CD4-positive, alpha-beta T cell (primary cell): ENCODE results near the gene NRN1L. TPM values are rescaled to one million over a fixed set of nuclear protein-coding genes. Genes with fewer than 3 reads are reported as not detected.

Experiments
- ATAC-seq: fragments of 200-7000 bp; cut with Tn5 transposase; one replicate; pipeline ENCODE4 v1.10.0; 2022; ENCODE audit warnings: mild to moderate bottlenecking; ENCODE audit not compliant: poor library complexity
- CTCF ChIA-PET: fragments of 350-600 bp; sonication (Branson Sonifier 250); formaldehyde crosslinking; loops from one replicate; lab custom pipeline; 2021; ENCODE audit warnings: antibody characterized with exemption, inconsistent platforms; lab: Charles Lee
- POLR2A ChIA-PET: fragments of 350-600 bp; sonication (Branson Sonifier 250); formaldehyde crosslinking; loops from one replicate; lab custom pipeline; 2021; ENCODE audit warnings: antibody characterized with exemption, inconsistent platforms; lab: Charles Lee
- DNase-seq, 14 experiments: peaks; one replicate each; pipeline ENCODE4 v3.0.0-alpha.2; 2013 to 2020; ENCODE audit warnings: mixed read lengths in 2 of 14
- H3K27ac ChIP-seq, 2 donors: one replicate each; pipeline versions ENCODE4 v1.5.1 to v1.7.0; 2013; ENCODE audit warnings: low read length in 2 of 2, low read depth in 1 of 2, mild to moderate bottlenecking in 1 of 2
- H3K27me3 ChIP-seq, 2 experiments: 1 replicate in 1 of 2; 2 replicates in 1 of 2; pipeline versions ENCODE4 v1.6.1 to v1.7.0; 2013; ENCODE audit warnings: low read length in 2 of 2, control low read depth in 1 of 2, mild to moderate bottlenecking in 1 of 2, moderate library complexity in 1 of 2; ENCODE audit not compliant: insufficient read depth in 2 of 2, control insufficient read depth in 1 of 2
- H3K36me3 ChIP-seq: one replicate; pipeline ENCODE4 v1.6.1; 2013; ENCODE audit warnings: low read length, control low read depth; ENCODE audit not compliant: insufficient read depth
- H3K4me1 ChIP-seq: one replicate; pipeline ENCODE4 v1.6.1; 2013; ENCODE audit warnings: low read length, control low read depth; ENCODE audit not compliant: insufficient read depth
- H3K4me3 ChIP-seq: one replicate; pipeline ENCODE4 v1.5.1; 2013; ENCODE audit warnings: mild to moderate bottlenecking, low read length, moderate library complexity
- H3K9me3 ChIP-seq, 2 experiments: 1 replicate in 1 of 2; 2 replicates in 1 of 2; pipeline versions ENCODE4 v1.6.1 to v1.7.0; 2013; ENCODE audit warnings: low read length in 2 of 2, mild to moderate bottlenecking in 2 of 2, control low read depth in 1 of 2, moderate library complexity in 1 of 2; ENCODE audit not compliant: control insufficient read depth in 1 of 2, insufficient read depth in 1 of 2
- H3K27ac Mint-ChIP-seq: one replicate; pipeline ENCODE4 v1.8.0; 2020; ENCODE audit warnings: mixed read lengths
- H3K27me3 Mint-ChIP-seq: one replicate; pipeline ENCODE4 v1.8.0; 2021; ENCODE audit warnings: mixed read lengths
- H3K36me3 Mint-ChIP-seq: one replicate; pipeline ENCODE4 v1.8.0; 2021; ENCODE audit warnings: low read depth, mixed read lengths
- H3K4me1 Mint-ChIP-seq: one replicate; pipeline ENCODE4 v1.8.0; 2021; ENCODE audit warnings: low read depth, mixed read lengths
- H3K4me3 Mint-ChIP-seq: one replicate; pipeline ENCODE4 v1.8.0; 2020; ENCODE audit warnings: mild to moderate bottlenecking, mixed read lengths
- H3K9me3 Mint-ChIP-seq: one replicate; pipeline ENCODE4 v1.8.0; 2020; ENCODE audit warnings: mixed read lengths
- intact Hi-C, 2 experiments: fragments of 100-400 bp; cut with DNase I in 1 of 2; cut with micrococcal nuclease in 1 of 2; formaldehyde crosslinking; loops; one replicate each; pipeline versions ENCODE4 v1.15.1 to v1.9.0; 2023 to 2025; cut with DNase I, micrococcal nuclease
- total RNA-seq, 174 experiments: library from RNA in 2 of 174; stranded (reverse) in 2 of 174; gene quantifications; one replicate each; pipeline ENCODE4 v1.2.3 and lab custom pipeline; 2021 to 2026
- TF ChIP-seq, protein P1 (sequence below): fragments of 200-600 bp; IDR thresholded peaks from one replicate; pipeline ENCODE4 v1.8.0; 2022; ENCODE audit warnings: antibody characterized with exemption, mild to moderate bottlenecking

The NRN1L gene
- total RNA-seq, 2 experiments from 2014 or later: 2.9 to 4.4 TPM

DNA sequence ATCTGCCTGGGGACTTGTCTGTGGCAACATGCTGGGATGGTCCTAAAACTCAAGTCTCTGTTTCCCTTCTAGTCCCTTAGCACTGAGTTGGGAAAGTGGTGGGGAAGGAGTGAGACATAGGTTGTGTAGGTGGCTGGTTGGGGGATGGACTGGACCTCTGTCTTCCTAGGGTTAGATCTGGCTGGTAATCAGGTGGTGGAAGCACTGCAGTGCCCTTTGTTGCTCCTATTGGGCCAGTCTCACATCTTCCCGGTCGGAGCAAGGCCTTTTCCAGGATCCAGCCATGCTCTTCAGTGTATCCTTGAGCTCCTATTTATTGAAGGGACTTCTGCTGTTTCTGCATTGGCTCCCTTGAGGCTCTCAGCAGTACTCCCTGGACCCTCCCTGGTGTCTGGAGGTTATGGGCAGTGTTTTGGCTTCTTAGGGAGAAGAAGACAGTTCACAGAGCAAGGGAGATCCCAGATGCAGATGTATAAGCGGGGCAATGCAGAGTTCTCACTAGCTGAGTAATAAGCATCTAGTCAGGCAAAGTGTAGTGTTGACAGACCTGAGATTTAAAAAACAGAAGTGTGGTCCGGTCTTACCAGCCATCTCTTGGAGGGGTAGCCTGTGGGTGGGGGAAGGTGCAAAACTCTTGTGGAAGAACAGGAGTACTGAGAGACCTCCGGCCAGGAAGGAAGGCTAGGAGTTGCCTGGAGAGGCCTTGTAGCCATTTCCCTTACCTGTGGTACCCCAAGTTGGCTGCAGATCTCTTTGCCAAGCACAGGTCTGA is 39.2 kb upstream of the NRN1L start:
- H3K9me3 Mint-ChIP-seq: no peaks in the 10 kb centered on the region
- Histone ChIP-seq H3K4me1 (peaks cover 71% of the 10 kb centered on the region), H3K4me3 (peak overlapping the region; percentile 91), H3K36me3 (peaks cover 12% of the 10 kb centered on the region), H3K27me3 (no peaks in the 10 kb centered on the region), H3K27ac (peak overlapping the region; percentile 85 to 92), H3K9me3 (no peaks in the 10 kb centered on the region)
- TF ChIP-seq, protein P1, sequence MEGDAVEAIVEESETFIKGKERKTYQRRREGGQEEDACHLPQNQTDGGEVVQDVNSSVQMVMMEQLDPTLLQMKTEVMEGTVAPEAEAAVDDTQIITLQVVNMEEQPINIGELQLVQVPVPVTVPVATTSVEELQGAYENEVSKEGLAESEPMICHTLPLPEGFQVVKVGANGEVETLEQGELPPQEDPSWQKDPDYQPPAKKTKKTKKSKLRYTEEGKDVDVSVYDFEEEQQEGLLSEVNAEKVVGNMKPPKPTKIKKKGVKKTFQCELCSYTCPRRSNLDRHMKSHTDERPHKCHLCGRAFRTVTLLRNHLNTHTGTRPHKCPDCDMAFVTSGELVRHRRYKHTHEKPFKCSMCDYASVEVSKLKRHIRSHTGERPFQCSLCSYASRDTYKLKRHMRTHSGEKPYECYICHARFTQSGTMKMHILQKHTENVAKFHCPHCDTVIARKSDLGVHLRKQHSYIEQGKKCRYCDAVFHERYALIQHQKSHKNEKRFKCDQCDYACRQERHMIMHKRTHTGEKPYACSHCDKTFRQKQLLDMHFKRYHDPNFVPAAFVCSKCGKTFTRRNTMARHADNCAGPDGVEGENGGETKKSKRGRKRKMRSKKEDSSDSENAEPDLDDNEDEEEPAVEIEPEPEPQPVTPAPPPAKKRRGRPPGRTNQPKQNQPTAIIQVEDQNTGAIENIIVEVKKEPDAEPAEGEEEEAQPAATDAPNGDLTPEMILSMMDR: no peak
- H3K4me3 Mint-ChIP-seq: peak overlapping the region; percentile 86
- H3K27ac Mint-ChIP-seq: peak overlapping the region; percentile 95
- ChIA-PET POLR2A (interaction anchor here (0.8 to 3.0 kb wide), 11 partner anchors 12 to 239 kb away, joined by 3 to 26 read pairs (median 7); partner anchors contain the start of genes ACD, EDC4, NFATC3 and PSMB10), CTCF (interaction anchor here (0.9 to 4.9 kb wide), 3 partner anchors 12 to 195 kb away, joined by 3 to 41 read pairs (median 4); no protein-coding TSS in a partner anchor)
- no peak for ATAC-seq
- peak in 1 of 14 experiments; percentile 22 for DNase-seq
- intact Hi-C loops: loop anchor here (1.0 to 10.0 kb wide), 7 partner anchors 12 to 621 kb away; partner anchors contain the start of genes RANBP10 (in 2 of the 2), TSNAXIP1 (in 2 of the 2), C16orf86 (in 1 of the 2) and ENKD1 (in 1 of the 2)
- H3K4me1 Mint-ChIP-seq: peaks cover 55% of the 10 kb centered on the region
- H3K27me3 Mint-ChIP-seq: no peaks in the 10 kb centered on the region
- peaks cover 30% of the 10 kb centered on the region for H3K36me3 Mint-ChIP-seq

DNA sequence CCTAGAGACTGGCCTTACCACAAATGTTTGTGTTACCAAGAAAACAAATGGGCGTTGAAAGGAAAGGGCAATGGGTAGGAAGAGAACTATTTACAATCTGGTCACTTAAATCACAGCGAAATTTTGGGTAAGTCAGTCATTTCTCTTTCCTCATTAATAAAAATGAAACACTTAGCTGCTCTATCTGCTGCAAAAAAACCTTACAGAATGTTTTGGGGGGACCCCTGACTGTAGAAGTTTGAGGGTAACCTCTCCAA is 38.7 kb upstream of the NRN1L start:
- Histone ChIP-seq H3K4me3 (peak overlapping the region; percentile 91), H3K36me3 (peaks cover 12% of the 10 kb centered on the region), H3K27ac (peak overlapping the region; percentile 85 to 92), H3K9me3 (no peaks in the 10 kb centered on the region), H3K27me3 (no peaks in the 10 kb centered on the region), H3K4me1 (peaks cover 71% of the 10 kb centered on the region)
- ChIA-PET POLR2A (interaction anchor here (0.6 to 3.0 kb wide), 12 partner anchors 12 to 367 kb away, joined by 3 to 26 read pairs (median 4); partner anchors contain the start of genes ACD, EDC4, NFATC3 and PSMB10), CTCF (interaction anchor here (0.9 to 4.9 kb wide), 3 partner anchors 27 to 195 kb away, joined by 3 to 41 read pairs (median 3); partner anchors contain the start of gene EDC4)
- H3K36me3 Mint-ChIP-seq: peaks cover 30% of the 10 kb centered on the region
- peaks cover 55% of the 10 kb centered on the region for H3K4me1 Mint-ChIP-seq
- intact Hi-C loops: loop anchor here (1.0 to 10.0 kb wide), 7 partner anchors 13 to 621 kb away; partner anchors contain the start of genes RANBP10 (in 2 of the 2), TSNAXIP1 (in 2 of the 2), C16orf86 (in 1 of the 2) and ENKD1 (in 1 of the 2)
- H3K9me3 Mint-ChIP-seq: no peaks in the 10 kb centered on the region
- H3K27ac Mint-ChIP-seq: peak overlapping the region; percentile 95
- TF ChIP-seq, protein P1: no peak
- peak overlapping the region; percentile 86 for H3K4me3 Mint-ChIP-seq
- H3K27me3 Mint-ChIP-seq: no peaks in the 10 kb centered on the region
- DNase-seq (no peak), ATAC-seq (no peak)

DNA sequence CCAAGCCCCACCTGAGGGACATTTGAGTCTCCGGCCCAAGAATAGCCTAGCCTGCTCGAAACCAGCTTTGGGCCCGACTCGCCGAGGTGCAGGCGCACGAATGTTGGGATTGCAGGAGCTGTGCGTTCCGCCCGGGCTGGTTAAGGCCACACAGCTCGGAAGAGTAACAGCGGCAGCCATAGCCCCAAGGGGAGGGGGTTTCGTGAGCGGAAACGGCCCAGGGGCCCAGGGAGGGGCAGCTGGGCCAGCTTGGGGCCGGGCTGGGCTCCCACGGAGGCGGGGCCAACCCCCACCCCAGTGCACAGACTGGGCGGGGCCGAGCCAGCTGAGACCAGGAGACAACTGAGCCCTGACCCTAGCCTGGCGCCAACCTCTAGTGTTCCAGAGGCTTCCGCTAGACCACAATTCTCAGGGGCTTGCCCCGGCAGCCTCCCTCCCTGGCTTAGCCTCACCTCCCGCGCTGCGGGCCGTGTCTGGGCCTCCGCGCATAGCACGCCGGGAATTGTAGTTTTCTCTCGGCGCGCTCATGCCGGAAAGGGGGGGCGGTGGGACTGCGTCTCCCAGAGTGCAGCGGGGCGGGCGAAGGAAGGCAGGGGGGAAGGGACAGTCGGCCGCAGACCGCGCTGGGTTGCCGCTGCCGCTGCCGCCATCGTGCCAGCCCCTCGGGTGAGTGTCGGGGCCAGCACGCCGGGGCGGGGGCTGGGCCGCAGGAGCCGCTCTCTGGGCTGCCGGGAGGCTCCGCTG is 38.2 kb upstream of the NRN1L start, which contains the start of gene NUTF2:
Gene NUTF2, plus strand, starts transcription at position 614 of the 744 bp plus-strand sequence. CDS start 18,198 bp downstream, outside the sequence.
- Mint-ChIP-seq H3K4me3 (peak within 1 kb of the TSS; percentile 91), H3K36me3 (peaks cover 30% of the 10 kb centered on the region), H3K4me1 (peaks cover 53% of the 10 kb centered on the region), H3K27me3 (no peaks in the 10 kb centered on the region), H3K27ac (peak within 1 kb of the TSS; percentile 95), H3K9me3 (no peaks in the 10 kb centered on the region)
- no peaks in the 10 kb centered on the region for H3K9me3 ChIP-seq
- intact Hi-C loops: loop anchor here (1.0 to 10.0 kb wide), 8 partner anchors 13 to 622 kb away; partner anchors contain the start of genes RANBP10 (in 2 of the 2), TSNAXIP1 (in 2 of the 2), C16orf86 (in 1 of the 2) and ENKD1 (in 1 of the 2)
- DNase-seq: peak; percentile 88 to 97 (median 94)
- ChIA-PET POLR2A (interaction anchor here (0.6 to 3.0 kb wide), 14 partner anchors 13 to 368 kb away, joined by 3 to 26 read pairs (median 4); partner anchors contain the start of genes ACD, CTCF, EDC4 and NFATC3), CTCF (interaction anchor here (0.9 to 4.9 kb wide), 3 partner anchors 27 to 194 kb away, joined by 3 to 41 read pairs (median 3); partner anchors contain the start of gene EDC4)
- ATAC-seq: peak; percentile 62
- no peaks in the 10 kb centered on the region for H3K27me3 ChIP-seq
- H3K4me1 ChIP-seq: peaks cover 67% of the 10 kb centered on the region
- TF ChIP-seq, protein P1: no peak
- H3K27ac ChIP-seq: peak within 1 kb of the TSS; percentile 85 to 92
- peak within 1 kb of the TSS; percentile 91 for H3K4me3 ChIP-seq
- peaks cover 12% of the 10 kb centered on the region for H3K36me3 ChIP-seq
